A673 (cell line): Measurements from ENCODE around the gene NOL9. TPM values are rescaled to one million over a fixed set of nuclear protein-coding genes. Genes with fewer than 3 reads are reported as not detected.

ENCODE experiments used
- BruUV-seq: library from RNA; stranded (reverse); fragments of 400-500 nt; replicated peaks from 2 replicates; lab custom pipeline; 2021; lab: Mats Ljungman, UMichigan
- CTCF ChIA-PET: fragments of 300-600 bp; sonication (Branson Sonifier 250); formaldehyde crosslinking; loops from one replicate; lab custom pipeline; 2022; ENCODE audit warnings: antibody characterized with exemption; lab: Charles Lee
- POLR2A ChIA-PET: fragments of 300-600 bp; sonication (Branson Sonifier 250); formaldehyde crosslinking; loops from one replicate; lab custom pipeline; 2022; ENCODE audit warnings: antibody characterized with exemption; ENCODE audit not compliant: low non-redundant PET; lab: Charles Lee
- DNase-seq: peaks from one replicate; pipeline ENCODE4 v3.0.0-alpha.2; 2015; ENCODE audit warnings: low spot score
- H3K27ac ChIP-seq: fragments of 200-600 bp; sonication (generic); 2 replicates; pipeline ENCODE4 v1.5.1; 2016; ENCODE audit warnings: mixed run types, low read depth, mild to moderate bottlenecking, mixed read lengths, antibody characterized with exemption, low read length; ENCODE audit not compliant: poor library complexity, severe bottlenecking
- H3K27me3 ChIP-seq: fragments of 200-600 bp; sonication (generic); replicated peaks from 2 replicates; pipeline ENCODE4 v1.6.1; 2017; ENCODE audit warnings: mixed run types, low read depth, mild to moderate bottlenecking, mixed read lengths, antibody characterized with exemption, low read length; ENCODE audit not compliant: insufficient read depth, poor library complexity
- H3K36me3 ChIP-seq: fragments of 200-600 bp; sonication (generic); 2 replicates; pipeline ENCODE4 v1.6.1; 2016; ENCODE audit warnings: mixed run types, mild to moderate bottlenecking, mixed read lengths, antibody characterized with exemption, low read length; ENCODE audit not compliant: insufficient read depth, poor library complexity, severe bottlenecking
- H3K4me1 ChIP-seq: fragments of 200-600 bp; sonication (generic); 2 replicates; pipeline ENCODE4 v1.6.1; 2017; ENCODE audit warnings: mixed run types, mild to moderate bottlenecking, mixed read lengths, antibody characterized with exemption, low read length; ENCODE audit not compliant: insufficient read depth, poor library complexity, severe bottlenecking
- H3K4me3 ChIP-seq: fragments of 200-600 bp; sonication (generic); 2 replicates; pipeline ENCODE4 v1.5.1; 2016; ENCODE audit warnings: low read depth, mixed run types, mild to moderate bottlenecking, mixed read lengths, low read length; ENCODE audit not compliant: poor library complexity, severe bottlenecking
- H3K9me3 ChIP-seq: fragments of 200-600 bp; sonication (generic); 2 replicates; pipeline ENCODE4 v1.6.1; 2016; ENCODE audit warnings: mixed run types, low read depth, mild to moderate bottlenecking, mixed read lengths, antibody characterized with exemption, low read length; ENCODE audit not compliant: poor library complexity, severe bottlenecking
- CTCF ChIP-seq: fragments of 300-800, 200-600 bp; sonication (generic); conservative IDR thresholded peaks from 2 replicates; pipeline ENCODE4 v1.5.1; 2017; ENCODE audit warnings: low read depth, mild to moderate bottlenecking, antibody characterized with exemption, low read length, moderate library complexity, mixed read lengths
- EZH2 ChIP-seq: fragments of 200-600 bp; sonication (generic); IDR thresholded peaks from 2 replicates; pipeline ENCODE4 v1.6.1; 2017; ENCODE audit warnings: borderline replicate concordance, low read depth, mild to moderate bottlenecking, mixed read lengths, antibody characterized with exemption, low read length; ENCODE audit not compliant: poor library complexity, severe bottlenecking
- intact Hi-C: fragments of 100-400 bp; cut with micrococcal nuclease; formaldehyde crosslinking; loops from one replicate; pipeline ENCODE4 v1.10.0; 2022; ENCODE audit not compliant: unreplicated experiment
- total RNA-seq: library from RNA; stranded (reverse); gene quantifications from 2 replicates; pipeline ENCODE4 v1.2.3, GENCODE V29; 2021

NOL9 gene
- total RNA-seq, 1 experiment from 2014 or later = 55.6 TPM

- intact Hi-C loops = loop anchor here (2.0 to 5.0 kb wide), 2 partner anchors 159 to 729 kb away; no protein-coding TSS in a partner anchor
- TF ChIP-seq EZH2 = no peak
- TF ChIP-seq CTCF = no peak
Measured at GRCh38 chr1:6487804-6488484, 66.4 kb downstream of the NOL9 start.

GRCh38 chr1:6486433-6487011 lies 67.8 kb downstream of the NOL9 start:
- TF ChIP-seq CTCF (peak; percentile 98), EZH2 (no peak)
- POLR2A ChIA-PET = no interaction called here
- BruUV-seq = no TSS peak
- peaks cover 14% of the 10 kb centered on the region for H3K4me1 ChIP-seq
- DNase-seq = peak; percentile 92
- H3K27me3 ChIP-seq = peaks cover 33% of the 10 kb centered on the region
- no peak overlapping the region for H3K27ac ChIP-seq
- CTCF ChIA-PET = interaction anchor here (0.6 to 1.1 kb wide), 3 partner anchors 20 to 215 kb away, joined by 3 to 9 read pairs (median 3); no protein-coding TSS in a partner anchor
- intact Hi-C loops = loop anchor here (2.0 to 5.0 kb wide), 2 partner anchors 160 to 731 kb away; no protein-coding TSS in a partner anchor
- no peak overlapping the region for H3K4me3 ChIP-seq
- no peaks in the 10 kb centered on the region for H3K36me3 ChIP-seq
- H3K9me3 ChIP-seq = no peaks in the 10 kb centered on the region

More at GRCh38 chr1:6487804-6488484, 66.4 kb downstream of the NOL9 start:
- H3K27me3 ChIP-seq = peaks cover 29% of the 10 kb centered on the region
- ChIA-PET POLR2A (no interaction called here), CTCF (no interaction called here)
- H3K27ac ChIP-seq = no peak overlapping the region
- H3K36me3 ChIP-seq = no peaks in the 10 kb centered on the region
- H3K9me3 ChIP-seq = no peaks in the 10 kb centered on the region
- DNase-seq = no peak
- no peak overlapping the region for H3K4me3 ChIP-seq
- BruUV-seq = no TSS peak
- peaks cover 14% of the 10 kb centered on the region for H3K4me1 ChIP-seq

GRCh38 chr1:6485168-6486101 lies 68.9 kb downstream of the NOL9 start:
- Histone ChIP-seq H3K4me1 (peaks cover 11% of the 10 kb centered on the region), H3K9me3 (no peaks in the 10 kb centered on the region), H3K36me3 (no peaks in the 10 kb centered on the region), H3K27ac (no peak overlapping the region), H3K27me3 (peaks cover 33% of the 10 kb centered on the region), H3K4me3 (peak overlapping the region; percentile 19)
- intact Hi-C loops = loop anchor here (2.0 to 5.0 kb wide), 2 partner anchors 161 to 732 kb away; no protein-coding TSS in a partner anchor
- peak; percentile 80 for TF ChIP-seq EZH2
- TF ChIP-seq CTCF = no peak
- ChIA-PET POLR2A (no interaction called here), CTCF (interaction anchor here (0.6 to 1.1 kb wide), 4 partner anchors 12 to 214 kb away, joined by 3 to 9 read pairs (median 4); no protein-coding TSS in a partner anchor)
- DNase-seq = no peak
- BruUV-seq = no TSS peak
